ENCODE results near the gene ZP2. TPM values are rescaled to one million over a fixed set of nuclear protein-coding genes. Genes with fewer than 3 reads are reported as not detected.
"Not testable (repeated sequence)": the region's sequence is repeated elsewhere in the genome, so short reads cannot be mapped to it uniquely, and the experiment has no call there.

ZP2 gene
- total RNA-seq, 1 experiment from 2014 or later = not detected

GRCh38 chr16:21156767-21157467 lies 54.5 kb downstream of the ZP2 start:
- Histone ChIP-seq H3K4me3 (no peak overlapping the region), H2AFZ (no peak overlapping the region), H3K79me2 (ENCODE audit: low read depth) (peaks cover 20% of the 10 kb centered on the region), H3K9me3 (ENCODE audit: insufficient read depth, low read depth) (no peaks in the 10 kb centered on the region), H4K20me1 (ENCODE audit: insufficient read depth) (peaks cover 3% of the 10 kb centered on the region), H3K27ac (no peak overlapping the region), H3K36me3 (ENCODE audit: low read depth) (peaks cover 12% of the 10 kb centered on the region), H3K4me2 (no peak overlapping the region), H3K4me1 (replicated peaks; ENCODE audit: insufficient read depth) (peaks cover 16% of the 10 kb centered on the region), H3K27me3 (ENCODE audit: insufficient read depth, low read depth) (no peaks in the 10 kb centered on the region), H3F3A (ENCODE audit: insufficient read depth, low read depth) (0 out of 2 replicates have a peak, but pooled peaks cover 5% of the 10 kb centered on the region), H3K9me2 (ENCODE audit: insufficient read depth) (no peaks in the 10 kb centered on the region)
- intact Hi-C loops (cut with micrococcal nuclease; ENCODE audit: unreplicated experiment) = loop anchor here (1.0 to 5.0 kb wide), 2 partner anchors 250 to 1164 kb away; no protein-coding TSS in a partner anchor
- no peak for TF ChIP-seq EZH2 (IDR thresholded peaks at IDR 0.05; ENCODE audit: low read depth)
- TF ChIP-seq, protein P1, sequence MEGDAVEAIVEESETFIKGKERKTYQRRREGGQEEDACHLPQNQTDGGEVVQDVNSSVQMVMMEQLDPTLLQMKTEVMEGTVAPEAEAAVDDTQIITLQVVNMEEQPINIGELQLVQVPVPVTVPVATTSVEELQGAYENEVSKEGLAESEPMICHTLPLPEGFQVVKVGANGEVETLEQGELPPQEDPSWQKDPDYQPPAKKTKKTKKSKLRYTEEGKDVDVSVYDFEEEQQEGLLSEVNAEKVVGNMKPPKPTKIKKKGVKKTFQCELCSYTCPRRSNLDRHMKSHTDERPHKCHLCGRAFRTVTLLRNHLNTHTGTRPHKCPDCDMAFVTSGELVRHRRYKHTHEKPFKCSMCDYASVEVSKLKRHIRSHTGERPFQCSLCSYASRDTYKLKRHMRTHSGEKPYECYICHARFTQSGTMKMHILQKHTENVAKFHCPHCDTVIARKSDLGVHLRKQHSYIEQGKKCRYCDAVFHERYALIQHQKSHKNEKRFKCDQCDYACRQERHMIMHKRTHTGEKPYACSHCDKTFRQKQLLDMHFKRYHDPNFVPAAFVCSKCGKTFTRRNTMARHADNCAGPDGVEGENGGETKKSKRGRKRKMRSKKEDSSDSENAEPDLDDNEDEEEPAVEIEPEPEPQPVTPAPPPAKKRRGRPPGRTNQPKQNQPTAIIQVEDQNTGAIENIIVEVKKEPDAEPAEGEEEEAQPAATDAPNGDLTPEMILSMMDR (conservative IDR thresholded peaks at IDR 0.05) = peak; percentile 73
- ChIA-PET POLR2A (ENCODE audit: unreplicated experiment) (interaction anchor here (0.7 kb wide), 1 partner anchor 1067 kb away, joined by 12 read pairs; no protein-coding TSS in a partner anchor), CTCF (interaction anchor here (0.6 to 1.9 kb wide), 5 partner anchors 50 to 306 kb away, joined by 5 to 20 read pairs (median 5); no protein-coding TSS in a partner anchor)
- peak; percentile 42 to 47 for DNase-seq
- no TSS peak for BruUV-seq (replicated peaks)

GRCh38 chr16:21156011-21156410 lies 55.4 kb downstream of the ZP2 start:
- H3K9me2 ChIP-seq (ENCODE audit: insufficient read depth); H3K36me3 ChIP-seq (ENCODE audit: low read depth); DNase-seq; H3K4me2 ChIP-seq; BruUV-seq (replicated peaks); H3K4me3 ChIP-seq; H3F3A ChIP-seq (ENCODE audit: insufficient read depth, low read depth); H3K27me3 ChIP-seq (ENCODE audit: insufficient read depth, low read depth); H2AFZ ChIP-seq; H3K9me3 ChIP-seq (ENCODE audit: insufficient read depth, low read depth); POLR2A ChIA-PET (ENCODE audit: unreplicated experiment); H4K20me1 ChIP-seq (ENCODE audit: insufficient read depth); H3K27ac ChIP-seq: not testable (repeated sequence)
- CTCF ChIA-PET = interaction anchor here (0.6 to 1.9 kb wide), 2 partner anchors 123 to 392 kb away, joined by 4 to 5 read pairs; no protein-coding TSS in a partner anchor
- intact Hi-C loops (cut with micrococcal nuclease; ENCODE audit: unreplicated experiment) = loop anchor here (1.0 to 5.0 kb wide), 2 partner anchors 249 to 1165 kb away; no protein-coding TSS in a partner anchor
- peaks cover 16% of the 10 kb centered on the region for H3K4me1 ChIP-seq (replicated peaks; ENCODE audit: insufficient read depth)
- peaks cover 14% of the 10 kb centered on the region for H3K79me2 ChIP-seq (ENCODE audit: low read depth)

DNA sequence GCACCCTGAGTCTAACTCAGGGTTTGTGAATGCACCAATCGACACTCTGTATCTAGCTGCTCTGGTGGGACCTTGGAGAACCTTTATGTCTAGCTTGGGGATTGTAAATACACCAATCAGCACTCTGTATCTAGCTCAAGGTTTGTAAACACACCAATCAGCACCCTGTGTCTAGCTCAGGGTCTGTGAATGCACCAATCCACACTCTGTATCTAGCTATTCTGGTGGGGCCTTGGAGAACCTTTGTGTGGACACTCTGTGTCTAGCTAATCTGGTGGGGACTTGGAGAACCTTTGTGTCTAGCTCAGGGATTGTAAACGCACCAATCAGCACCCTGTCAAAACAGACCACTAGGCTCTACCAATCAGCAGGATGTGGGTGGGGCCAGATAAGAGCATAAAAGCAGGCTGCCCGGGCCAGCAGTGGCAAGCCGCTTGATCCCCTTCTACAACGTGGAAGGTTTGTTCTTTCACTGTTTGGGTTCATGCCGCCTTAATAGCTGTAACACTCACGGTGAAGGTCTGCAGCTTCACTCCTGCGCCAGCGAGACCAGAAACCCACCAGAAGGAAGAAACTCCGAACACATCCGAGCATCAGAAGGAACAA lies 58.1 kb downstream of the ZP2 start:
- H3K9me3 ChIP-seq (ENCODE audit: insufficient read depth, low read depth); H3K27ac ChIP-seq; BruUV-seq (replicated peaks); H3K36me3 ChIP-seq (ENCODE audit: low read depth); H3K27me3 ChIP-seq (ENCODE audit: insufficient read depth, low read depth); H2AFZ ChIP-seq; H3K79me2 ChIP-seq (ENCODE audit: low read depth); H3K9me2 ChIP-seq (ENCODE audit: insufficient read depth); H3K4me3 ChIP-seq; H3K4me1 ChIP-seq (replicated peaks; ENCODE audit: insufficient read depth); H3F3A ChIP-seq (ENCODE audit: insufficient read depth, low read depth); POLR2A ChIA-PET (ENCODE audit: unreplicated experiment); intact Hi-C loops (cut with micrococcal nuclease; ENCODE audit: unreplicated experiment); DNase-seq; H4K20me1 ChIP-seq (ENCODE audit: insufficient read depth); H3K4me2 ChIP-seq: not testable (repeated sequence)
- CTCF ChIA-PET = interaction anchor here (0.7 kb wide), 1 partner anchor 210 kb away, joined by 6 read pairs; no protein-coding TSS in a partner anchor

DNA sequence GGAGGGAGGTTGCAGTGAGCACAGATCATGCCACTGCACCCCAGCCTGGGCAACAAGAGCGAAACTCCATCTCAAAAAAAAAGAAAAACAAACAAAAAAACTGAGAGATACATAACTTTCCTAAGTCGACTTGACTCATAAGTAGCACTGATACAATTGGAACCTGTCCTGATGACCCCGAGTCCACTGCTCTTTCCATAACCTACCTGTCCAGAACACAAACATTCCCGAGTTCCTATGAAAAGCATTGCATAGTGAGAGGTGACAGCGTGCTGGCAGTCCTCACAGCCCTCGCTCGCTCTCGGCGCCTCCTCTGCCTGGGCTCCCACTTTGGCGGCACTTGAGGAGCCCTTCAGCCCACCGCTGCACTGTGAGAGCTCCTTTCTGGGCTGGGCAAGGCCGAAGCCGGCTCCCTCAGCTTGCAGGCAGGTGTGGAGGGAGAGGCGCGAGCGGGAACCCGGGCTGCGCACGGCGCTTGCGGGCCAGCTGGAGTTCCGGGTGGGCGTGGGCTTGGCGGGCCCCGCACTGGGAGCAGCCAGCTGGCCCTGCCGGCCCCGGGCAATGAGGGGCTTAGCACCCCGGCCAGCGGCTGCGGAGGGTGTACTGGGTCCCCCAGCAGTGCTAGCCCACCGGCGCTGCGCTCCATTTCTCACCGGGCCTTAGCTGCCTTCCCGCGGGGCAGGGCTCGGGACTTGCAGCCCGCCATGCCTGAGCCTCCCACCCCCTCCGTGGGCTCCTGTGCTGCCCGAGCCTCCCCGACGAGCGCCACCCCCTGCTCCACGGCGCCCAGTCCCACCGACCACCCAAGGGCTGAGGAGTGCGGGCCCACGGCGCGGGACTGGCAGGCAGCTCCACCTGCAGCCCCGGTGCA lies 59.0 kb downstream of the ZP2 start:
- H2AFZ ChIP-seq; H3K79me2 ChIP-seq (ENCODE audit: low read depth); H3K4me1 ChIP-seq (replicated peaks; ENCODE audit: insufficient read depth); H3K36me3 ChIP-seq (ENCODE audit: low read depth); H3F3A ChIP-seq (ENCODE audit: insufficient read depth, low read depth); intact Hi-C loops (cut with micrococcal nuclease; ENCODE audit: unreplicated experiment); H3K4me2 ChIP-seq; H3K4me3 ChIP-seq; DNase-seq; H3K27ac ChIP-seq; H3K9me3 ChIP-seq (ENCODE audit: insufficient read depth, low read depth); H4K20me1 ChIP-seq (ENCODE audit: insufficient read depth); BruUV-seq (replicated peaks); CTCF ChIA-PET; H3K27me3 ChIP-seq (ENCODE audit: insufficient read depth, low read depth); POLR2A ChIA-PET (ENCODE audit: unreplicated experiment); H3K9me2 ChIP-seq (ENCODE audit: insufficient read depth): not testable (repeated sequence)
